ENCODE data around the gene TSPAN18. TPM values are rescaled to one million over a fixed set of nuclear protein-coding genes. Genes with fewer than 3 reads are reported as not detected.

TSPAN18 gene
- total and polyA plus RNA-seq, 11 donors, result 40.0 to 151 (median 74.9) TPM

GRCh38 chr11:44823006-44823405 lies 96.2 kb downstream of the TSPAN18 start:
- Histone ChIP-seq H3K36me3 (no peaks in the 10 kb centered on the region), H3K27me3 (no peaks in the 10 kb centered on the region), H3K4me3 (no peak overlapping the region), H3K4me1 (peaks cover 0 to 78% (median 39%) of the 10 kb centered on the region in 12 donors), H3K27ac (no peak overlapping the region), H3K9me3 (peaks cover 0 to 6% (median 0%) of the 10 kb centered on the region in 12 donors)
- no peak for DNase-seq
- 70 to 85% (median 83%) methylated on average over 9 of the region's 9 CpGs for WGBS, 4 donors
- TF ChIP-seq POLR2A (IDR thresholded peaks at IDR 0.05), result no peak
- TF ChIP-seq CTCF (IDR thresholded peaks at IDR 0.05), result peak in 4 of 12 donors; percentile 7 to 30 (median 18)
- ATAC-seq, result no peak
- intact Hi-C loops (cut with DNase I), result loop anchor here in 1 of 10 donors (5.0 kb wide), 1 partner anchor 34 kb away; no protein-coding TSS in a partner anchor

- Histone ChIP-seq H3K27me3 (no peaks in the 10 kb centered on the region), H3K4me1 (peaks cover 0 to 70% (median 32%) of the 10 kb centered on the region in 12 donors), H3K9me3 (peaks cover 0 to 6% (median 0%) of the 10 kb centered on the region in 12 donors), H3K4me3 (no peak overlapping the region), H3K36me3 (no peaks in the 10 kb centered on the region), H3K27ac (peak overlapping the region in 9 of 12 donors; percentile 1 to 57 (median 43))
- WGBS, 4 donors, result 65 to 91% (median 83%) methylated on average over 9 of the region's 9 CpGs
- DNase-seq (no peak), ATAC-seq (no peak)
- TF ChIP-seq CTCF (IDR thresholded peaks at IDR 0.05), result no peak
- TF ChIP-seq POLR2A (IDR thresholded peaks at IDR 0.05), result no peak
- intact Hi-C loops (cut with DNase I), result loop anchor here in 1 of 10 donors (5.0 kb wide), 1 partner anchor 33 kb away; no protein-coding TSS in a partner anchor
These were observed 97.1 kb downstream of the TSPAN18 start for GRCh38 chr11:44823868-44824267.

DNA sequence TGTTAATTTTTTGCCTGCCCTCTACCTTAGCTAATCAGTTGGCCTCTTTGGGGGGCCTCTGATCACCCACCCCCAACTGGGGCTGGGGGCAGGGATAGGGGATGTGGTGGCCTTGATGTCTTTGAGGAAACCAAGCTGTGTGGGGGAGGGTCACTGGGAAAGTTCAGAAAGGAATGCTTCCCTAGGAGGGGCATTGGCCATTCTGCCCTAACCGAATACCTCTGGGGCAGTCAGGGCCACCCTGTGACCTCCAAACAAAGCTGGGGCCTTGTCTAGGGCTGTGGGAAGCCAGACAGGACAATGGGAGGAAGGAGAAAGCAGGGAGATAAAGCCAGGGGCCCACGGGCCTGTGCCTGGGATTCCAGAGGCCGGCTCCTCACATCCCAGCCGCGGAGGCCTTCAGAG lies 97.5 kb downstream of the TSPAN18 start:
- intact Hi-C loops (cut with DNase I), result loop anchor here in 1 of 10 donors (5.0 kb wide), 1 partner anchor 33 kb away; no protein-coding TSS in a partner anchor
- ATAC-seq, result peak in 3 of 4 donors; percentile 23 to 58 (median 47)
- TF ChIP-seq POLR2A (IDR thresholded peaks at IDR 0.05) (no peak), CTCF (IDR thresholded peaks at IDR 0.05) (no peak)
- Histone ChIP-seq H3K4me1 (peaks cover 0 to 65% (median 29%) of the 10 kb centered on the region in 12 donors), H3K36me3 (no peaks in the 10 kb centered on the region), H3K27me3 (no peaks in the 10 kb centered on the region), H3K4me3 (no peak overlapping the region), H3K27ac (peak overlapping the region in 8 of 12 donors; percentile 1 to 57 (median 45)), H3K9me3 (peaks cover 0 to 6% (median 0%) of the 10 kb centered on the region in 12 donors)
- 36 to 59% (median 42%) methylated on average over 5 of the region's 5 CpGs for WGBS, 4 donors
- DNase-seq, result no peak

DNA sequence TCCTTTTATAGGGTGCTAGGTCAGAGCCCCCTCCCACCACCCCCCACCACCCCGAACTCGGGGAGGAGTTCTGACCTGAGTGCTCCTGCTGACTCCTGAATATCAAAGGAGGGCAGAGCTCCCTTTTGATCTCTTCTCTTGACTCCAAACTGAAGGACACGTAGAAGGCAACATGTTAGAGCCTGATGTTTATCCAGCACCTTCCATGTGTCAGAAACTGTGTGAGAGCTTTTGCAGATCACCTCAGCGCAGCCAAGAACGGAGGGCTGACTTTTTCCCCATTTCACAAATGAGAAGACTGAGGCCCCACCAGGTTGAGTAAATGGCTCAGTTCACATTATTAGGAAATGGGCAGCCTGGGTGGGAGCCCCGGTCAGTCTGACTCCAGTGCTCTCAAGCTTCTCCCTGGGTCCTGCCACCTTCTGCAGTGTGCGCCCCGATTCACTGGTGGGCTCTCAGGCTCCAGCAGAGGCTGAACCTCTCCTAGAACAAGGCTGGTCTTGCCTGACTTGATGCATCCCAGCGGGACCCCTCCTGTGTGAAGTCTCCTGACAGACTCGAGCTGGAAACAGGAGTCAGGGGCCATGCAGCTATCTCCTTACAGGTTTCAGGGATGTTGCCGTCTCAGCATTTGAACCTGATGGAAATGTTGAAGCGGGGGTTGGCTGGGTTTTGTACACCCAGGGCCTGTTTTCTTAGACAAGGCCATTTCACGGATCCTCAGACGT lies 98.5 kb downstream of the TSPAN18 start:
- DNase-seq (no peak), ATAC-seq (peak in 2 of 4 donors; percentile 17 to 54)
- WGBS, 4 donors, result 71 to 82% (median 77%) methylated on average over 9 to 14 of the region's 14 CpGs
- H3K4me1 ChIP-seq, result peaks cover 0 to 64% (median 28%) of the 10 kb centered on the region in 12 donors
- no peak for TF ChIP-seq CTCF (IDR thresholded peaks at IDR 0.05)
- TF ChIP-seq POLR2A (IDR thresholded peaks at IDR 0.05), result no peak
- no peak overlapping the region for H3K4me3 ChIP-seq
- peak overlapping the region in 7 of 12 donors; percentile 1 to 57 (median 47) for H3K27ac ChIP-seq
- intact Hi-C loops (cut with DNase I), result no loop called here
- H3K36me3 ChIP-seq, result no peaks in the 10 kb centered on the region
- H3K9me3 ChIP-seq, result peaks cover 0 to 6% (median 0%) of the 10 kb centered on the region in 12 donors
- H3K27me3 ChIP-seq, result no peaks in the 10 kb centered on the region
